GM18526 (cell line): ENCODE results near the gene SH3BP1.

Experiments
- POLR2A ChIP-seq: IDR thresholded peaks from 3 replicates; pipeline ENCODE4 v1.6.1; 2011; ENCODE audit not compliant: insufficient read length; ENCODE audit errors: extremely low read depth

Gene SH3BP1

DNA sequence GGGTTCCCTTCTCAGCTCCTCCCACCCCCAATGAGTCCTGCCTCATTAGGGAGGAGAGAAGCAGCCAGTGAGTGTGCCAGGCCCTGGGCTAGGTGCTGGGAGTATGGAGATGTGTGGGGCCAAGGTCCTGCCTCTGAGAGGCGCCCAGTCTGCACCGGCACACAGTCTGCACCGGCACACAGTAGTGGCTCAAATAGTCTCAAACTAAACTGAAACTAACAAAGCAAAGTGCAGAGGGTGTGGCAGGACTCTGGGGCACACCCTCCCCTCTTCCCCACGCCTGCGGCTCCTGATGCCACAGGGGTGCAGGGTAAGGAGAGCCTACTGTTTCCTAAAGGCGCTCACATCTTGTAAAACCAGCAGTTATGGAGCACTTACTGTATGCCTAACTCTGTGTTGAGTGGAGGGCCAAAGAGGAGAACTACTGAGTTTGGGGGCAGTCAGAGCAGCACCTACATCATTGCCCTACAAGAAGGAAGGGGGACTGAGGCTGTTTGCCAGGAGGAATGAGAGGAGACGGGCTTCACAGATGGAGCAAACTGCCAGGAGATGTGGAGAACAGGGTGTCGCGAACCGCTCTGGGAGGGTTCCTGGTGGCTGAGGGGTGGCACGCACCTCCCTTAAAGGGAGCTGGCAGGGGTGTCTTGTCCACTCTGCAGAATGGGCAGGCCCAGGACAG is 939 bp upstream of the SH3BP1 start:
- no peak for TF ChIP-seq POLR2A

DNA sequence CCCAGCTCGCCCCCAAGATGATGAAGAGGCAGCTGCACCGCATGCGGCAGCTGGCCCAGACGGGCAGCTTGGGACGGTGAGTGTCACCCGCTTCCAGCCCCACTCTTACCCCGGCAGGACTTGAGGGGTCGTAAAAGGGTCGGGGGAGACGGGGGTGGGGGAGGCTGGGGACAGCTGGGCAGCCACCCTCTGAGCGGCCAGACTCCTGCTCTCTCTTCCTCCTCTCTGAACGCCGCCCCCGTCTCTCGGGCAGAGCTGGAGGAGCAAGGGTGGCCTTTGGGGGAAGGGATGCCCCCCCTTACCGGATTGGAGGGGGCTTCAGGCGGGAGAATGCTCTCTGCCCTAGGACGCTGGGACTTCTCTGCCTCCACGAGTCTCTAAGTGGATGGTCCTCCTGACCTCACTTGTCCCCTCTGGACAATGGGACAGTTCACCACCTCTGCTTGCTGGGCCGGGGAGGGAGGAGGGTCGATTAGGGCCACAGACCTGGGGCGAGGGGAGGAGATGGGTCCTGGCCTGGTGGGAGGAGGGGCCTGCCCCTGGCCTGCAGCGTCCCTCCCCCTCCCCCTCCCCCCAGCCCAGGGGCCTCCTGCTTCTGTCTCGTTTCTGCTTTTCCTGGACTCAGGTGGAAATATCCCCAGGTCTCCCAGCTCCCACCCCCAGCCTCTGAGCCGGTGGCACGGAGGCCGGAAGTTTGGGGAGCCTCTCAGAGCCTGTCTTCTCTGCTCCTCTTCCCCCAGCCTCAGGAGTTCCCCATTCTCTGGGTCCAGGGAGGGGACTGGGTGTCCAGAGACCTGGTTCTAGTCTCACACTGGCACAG is 512 bp downstream of the SH3BP1 start:
- no peak for TF ChIP-seq POLR2A

DNA sequence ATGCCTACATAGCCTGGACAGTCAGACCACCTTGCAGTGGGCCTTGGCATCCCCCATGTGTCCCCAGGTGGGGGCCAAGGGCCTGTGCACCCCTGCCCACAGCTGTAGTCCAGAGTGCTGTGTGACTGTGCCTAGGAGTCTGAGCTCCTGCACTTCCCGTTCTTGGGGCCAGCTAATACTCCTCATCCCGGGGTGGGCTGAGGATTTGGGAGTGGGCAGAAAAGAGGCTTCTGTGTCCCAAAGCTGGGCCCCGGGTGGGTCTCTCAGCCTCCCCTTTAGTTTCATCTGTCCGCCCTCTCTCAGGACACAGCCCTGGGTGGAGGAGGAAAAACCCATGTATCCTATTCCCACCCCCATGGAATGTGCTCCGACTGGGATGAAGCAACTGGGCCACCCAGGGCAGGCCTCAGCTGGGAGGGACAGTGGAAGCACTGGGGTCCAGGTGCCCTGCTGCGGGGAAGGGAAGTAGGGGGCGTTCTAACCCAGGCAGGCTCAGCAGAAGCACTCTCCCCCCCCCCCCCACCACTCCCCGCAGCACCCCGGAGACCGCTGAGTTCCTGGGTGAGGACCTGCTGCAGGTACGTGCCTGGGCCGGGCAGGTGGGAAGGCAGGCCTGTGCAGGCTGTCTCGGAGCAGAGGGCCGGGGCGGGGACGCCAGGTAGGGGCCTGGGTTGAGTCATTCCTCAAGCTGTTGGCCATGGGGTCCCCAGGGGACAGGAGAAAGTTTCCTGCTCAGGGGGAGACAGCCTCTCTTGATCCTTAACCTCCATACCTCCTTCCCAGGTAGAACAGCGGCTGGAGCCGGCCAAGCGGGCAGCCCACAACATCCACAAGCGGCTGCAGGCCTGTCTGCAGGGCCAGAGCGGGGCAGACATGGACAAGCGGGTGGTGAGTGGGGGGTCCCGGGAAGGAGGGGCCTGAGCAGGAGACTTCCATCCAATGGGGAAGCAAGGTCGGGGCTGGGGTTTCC is 1.4 kb downstream of the SH3BP1 start:
- no peak for TF ChIP-seq POLR2A

DNA sequence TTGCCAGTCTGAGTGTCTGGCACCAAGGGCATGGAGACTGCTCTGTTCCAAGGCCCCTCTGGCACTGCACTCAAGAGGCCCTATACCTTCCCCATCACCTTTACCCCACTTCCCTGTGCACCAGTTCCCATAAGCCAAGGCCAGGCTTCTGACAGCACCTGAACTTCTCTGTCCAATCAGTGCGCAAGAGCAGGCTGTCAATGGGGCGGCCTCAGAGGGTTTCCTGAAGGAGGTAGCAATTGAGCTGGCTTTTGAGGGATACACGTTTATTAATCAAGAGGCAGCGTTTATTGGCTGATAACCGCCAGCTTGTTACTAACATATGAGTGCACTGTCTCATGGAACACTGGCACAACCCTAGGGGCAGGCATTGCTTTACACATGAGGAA is 2.1 kb downstream of the SH3BP1 start:
- TF ChIP-seq POLR2A = no peak

DNA sequence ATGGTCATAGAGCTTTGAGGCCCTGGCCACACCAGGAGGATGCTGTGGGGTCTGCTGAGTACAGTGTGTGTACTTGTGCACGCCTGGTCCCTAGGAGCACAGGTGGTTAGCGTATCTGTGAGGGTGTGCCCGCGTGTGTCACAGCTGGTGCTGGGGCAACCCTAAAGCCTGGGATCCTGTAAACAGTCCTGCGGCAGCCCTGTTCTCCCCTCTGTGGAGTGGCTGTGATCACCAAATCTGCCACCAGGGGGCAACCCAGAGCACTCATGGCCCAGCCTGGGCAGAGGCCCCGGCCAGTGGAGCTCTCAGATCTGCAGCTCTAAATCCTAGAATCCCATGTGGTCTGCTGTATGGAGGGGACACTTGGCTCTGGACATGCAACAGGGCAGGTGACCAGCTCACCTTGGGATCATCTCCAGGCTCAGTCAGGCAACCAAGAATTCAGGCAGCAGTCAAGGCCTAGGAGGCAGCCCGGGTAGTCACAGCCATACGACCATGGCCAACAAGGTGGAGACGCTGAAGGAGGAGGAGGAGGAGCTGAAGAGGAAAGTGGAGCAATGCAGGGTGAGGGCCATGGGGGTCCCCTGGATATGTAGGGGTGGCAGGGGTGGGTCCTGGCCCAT is 3.9 kb downstream of the SH3BP1 start:
- no peak for TF ChIP-seq POLR2A

DNA sequence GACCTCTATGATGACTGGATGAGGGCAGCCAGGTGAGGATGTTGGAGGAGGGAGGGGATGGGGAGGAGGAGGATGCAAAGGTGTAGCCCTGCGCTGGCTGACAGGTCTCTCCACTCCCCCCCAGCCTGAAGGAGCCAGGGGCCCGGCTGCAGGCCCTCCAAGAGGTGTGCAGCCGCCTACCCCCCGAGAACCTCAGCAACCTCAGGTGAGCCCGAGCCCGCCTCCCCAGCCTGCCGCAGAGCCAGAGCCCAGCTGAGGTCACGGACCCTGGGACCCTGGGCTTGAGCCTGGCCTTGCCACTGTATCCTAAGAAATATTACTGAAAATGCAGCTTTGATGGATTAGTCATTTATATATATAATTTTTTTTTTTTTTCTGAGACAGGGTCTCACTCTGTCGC is 7.8 kb downstream of the SH3BP1 start:
- TF ChIP-seq POLR2A = no peak

DNA sequence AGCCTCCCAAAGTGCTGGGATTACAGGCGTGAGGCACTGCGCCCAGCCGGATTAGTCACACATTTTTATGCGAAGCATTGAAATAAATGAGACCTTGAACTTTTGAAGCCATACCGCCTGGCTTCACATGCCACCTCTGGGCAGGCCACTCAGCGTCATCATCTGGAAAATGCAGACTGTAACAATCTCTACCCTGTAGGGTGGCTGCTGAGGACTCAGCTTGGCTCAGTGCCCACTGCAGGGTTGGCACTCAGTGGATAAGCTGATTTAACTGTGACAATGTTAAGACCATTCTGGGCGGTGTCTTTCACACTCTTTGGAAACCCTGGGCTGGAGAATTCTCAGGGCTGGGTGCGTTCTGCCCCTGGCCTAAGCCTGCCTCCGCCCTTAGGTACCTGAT is 8.5 kb downstream of the SH3BP1 start:
- no peak for TF ChIP-seq POLR2A

DNA sequence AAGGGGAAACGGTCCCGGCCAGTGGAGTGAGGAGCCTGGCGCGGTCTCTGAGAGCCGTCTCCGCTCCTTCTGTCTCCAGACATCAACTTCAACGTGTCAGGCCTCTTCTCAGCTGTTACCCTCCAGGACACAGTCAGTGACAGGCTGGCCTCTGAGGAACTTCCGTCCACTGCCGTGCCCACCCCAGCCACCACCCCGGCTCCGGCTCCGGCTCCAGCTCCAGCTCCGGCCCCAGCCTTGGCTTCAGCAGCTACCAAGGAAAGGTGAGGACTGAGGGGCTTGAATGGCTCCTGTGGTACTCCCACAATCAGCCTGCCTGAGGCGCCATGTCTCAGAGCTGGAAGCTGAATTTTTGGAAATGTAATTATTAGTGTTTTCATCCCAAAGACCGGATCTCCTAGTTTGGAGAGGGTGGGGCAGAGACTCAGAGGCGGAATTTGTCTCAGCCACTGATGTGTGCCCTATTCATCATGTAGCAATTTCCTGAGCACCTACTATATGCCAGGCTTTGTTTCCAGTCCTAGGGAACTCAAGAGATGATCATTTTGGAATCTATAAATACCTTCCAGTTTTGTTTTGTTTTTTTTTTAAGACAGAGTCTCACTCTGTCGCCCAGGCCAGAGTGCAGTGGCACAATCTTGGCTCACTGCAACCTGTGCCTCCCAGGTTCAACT is 11.1 kb downstream of the SH3BP1 start:
- TF ChIP-seq POLR2A = no peak

DNA sequence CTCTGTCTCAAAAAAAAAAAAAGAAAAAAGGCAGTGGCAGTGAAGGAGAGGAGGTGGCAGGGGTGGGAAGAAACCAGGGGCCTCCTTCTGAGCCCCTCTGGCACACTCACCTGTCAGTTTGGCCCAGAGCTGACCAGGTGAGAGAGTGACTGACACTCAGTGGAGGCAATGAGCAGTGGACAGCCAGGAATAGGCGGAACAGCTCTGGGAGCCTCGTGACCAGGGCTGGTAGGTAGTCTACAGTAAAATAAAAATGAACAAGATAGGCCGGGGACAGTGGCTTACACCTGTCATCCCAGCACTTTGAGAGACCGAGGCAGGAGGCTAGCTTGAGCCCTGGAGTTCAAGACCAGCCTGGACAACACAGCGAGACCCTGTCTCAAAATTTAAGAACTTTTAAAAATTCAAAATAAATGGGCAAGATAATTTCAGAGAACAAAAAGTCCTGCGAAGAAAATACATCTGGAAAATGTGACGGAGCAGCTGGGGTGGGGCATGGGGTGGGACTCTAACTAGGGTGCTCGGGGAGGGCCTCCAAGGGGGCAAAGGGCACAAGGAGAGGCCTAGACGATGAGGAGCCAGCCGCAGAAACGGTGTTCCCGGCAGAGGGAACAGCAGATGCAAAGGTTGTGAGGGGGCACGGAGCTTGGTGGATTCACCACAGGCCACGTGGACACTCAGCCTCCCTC is 15.2 kb downstream of the SH3BP1 start:
- no peak for TF ChIP-seq POLR2A

DNA sequence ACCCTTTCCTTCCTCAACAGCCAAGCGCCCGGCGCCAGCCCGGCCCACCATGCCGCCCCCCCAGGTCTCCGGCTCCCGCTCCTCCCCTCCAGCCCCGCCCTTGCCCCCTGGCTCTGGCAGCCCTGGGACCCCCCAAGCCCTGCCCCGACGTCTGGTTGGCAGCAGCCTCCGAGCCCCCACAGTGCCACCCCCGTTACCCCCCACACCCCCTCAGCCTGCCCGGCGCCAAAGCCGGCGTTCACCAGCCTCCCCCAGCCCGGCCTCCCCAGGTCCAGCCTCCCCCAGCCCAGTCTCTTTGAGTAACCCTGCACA is 15.7 kb downstream of the SH3BP1 start:
- no peak for TF ChIP-seq POLR2A

DNA sequence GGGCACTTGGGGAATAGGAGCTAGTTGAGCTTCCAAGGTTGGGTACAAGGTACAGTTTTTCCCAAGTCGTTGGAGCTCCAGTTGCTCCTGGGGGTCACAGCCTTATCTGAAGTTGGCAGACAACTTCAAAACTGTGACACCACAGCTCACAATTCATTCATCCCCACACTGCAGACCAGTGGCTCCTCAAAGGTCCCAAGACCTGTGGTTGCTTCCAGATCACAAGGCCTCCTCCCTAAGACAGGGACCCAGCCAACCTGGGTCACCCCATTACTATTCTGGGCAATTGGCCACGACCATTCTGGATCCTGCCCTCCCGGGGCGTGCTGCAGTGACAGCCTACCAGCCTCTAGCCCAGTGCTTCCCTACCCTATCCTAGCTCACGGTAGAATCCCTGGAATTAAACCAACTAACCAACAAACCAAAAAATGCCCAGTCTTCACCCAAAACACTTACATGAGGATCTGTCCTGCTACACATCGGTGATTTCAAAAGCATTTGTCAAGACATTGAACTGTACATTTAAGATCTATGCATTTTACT is 18.2 kb downstream of the SH3BP1 start:
- TF ChIP-seq POLR2A = no peak

DNA sequence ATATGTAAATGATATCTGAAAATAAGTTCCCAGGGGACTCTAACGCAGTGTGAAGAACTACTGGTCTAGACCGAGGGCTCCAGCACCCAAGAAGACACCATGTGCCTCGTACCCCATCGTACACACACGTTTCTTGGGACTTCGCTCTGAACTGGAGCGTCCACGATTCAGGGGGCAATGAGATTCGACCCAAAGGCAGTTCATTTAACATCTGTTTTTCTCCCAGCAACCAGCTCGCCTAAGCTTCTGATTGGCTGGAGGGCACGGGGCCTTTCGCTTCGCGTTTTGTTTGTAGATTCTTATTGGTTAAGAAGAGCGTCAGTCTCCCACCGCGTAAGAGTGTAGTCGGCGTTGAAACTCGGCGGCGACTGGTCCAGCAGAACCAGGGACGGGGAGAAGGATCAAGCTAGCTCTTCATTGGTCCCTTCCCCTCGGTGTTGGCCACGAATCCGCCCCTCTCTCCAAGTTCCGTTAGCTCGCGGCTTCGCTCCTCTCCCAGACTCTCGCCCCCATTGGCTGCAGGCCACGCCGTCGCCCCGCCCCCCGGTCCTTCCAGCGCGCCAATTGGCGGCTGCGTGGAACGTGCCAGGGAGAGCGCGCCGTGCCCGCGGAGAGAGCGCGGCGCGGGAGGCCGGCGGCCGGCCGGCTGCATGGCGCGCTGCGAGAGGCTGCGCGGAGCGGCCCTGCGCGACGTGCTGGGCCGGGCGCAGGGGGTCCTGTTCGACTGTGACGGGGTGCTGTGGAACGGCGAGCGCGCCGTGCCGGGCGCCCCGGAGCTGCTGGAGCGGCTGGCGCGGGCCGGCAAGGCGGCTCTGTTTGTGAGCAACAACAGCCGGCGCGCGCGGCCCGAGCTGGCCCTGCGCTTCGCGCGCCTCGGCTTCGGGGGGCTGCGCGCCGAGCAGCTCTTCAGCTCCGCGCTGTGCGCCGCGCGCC is 18.9 kb downstream of the SH3BP1 start, which contains the start of gene PDXP:
TSS of gene PDXP (plus strand) at position 591 of the 933 bp plus-strand sequence. CDS start at position 651, 60 bp downstream.
- peak; percentile 88 for TF ChIP-seq POLR2A

DNA sequence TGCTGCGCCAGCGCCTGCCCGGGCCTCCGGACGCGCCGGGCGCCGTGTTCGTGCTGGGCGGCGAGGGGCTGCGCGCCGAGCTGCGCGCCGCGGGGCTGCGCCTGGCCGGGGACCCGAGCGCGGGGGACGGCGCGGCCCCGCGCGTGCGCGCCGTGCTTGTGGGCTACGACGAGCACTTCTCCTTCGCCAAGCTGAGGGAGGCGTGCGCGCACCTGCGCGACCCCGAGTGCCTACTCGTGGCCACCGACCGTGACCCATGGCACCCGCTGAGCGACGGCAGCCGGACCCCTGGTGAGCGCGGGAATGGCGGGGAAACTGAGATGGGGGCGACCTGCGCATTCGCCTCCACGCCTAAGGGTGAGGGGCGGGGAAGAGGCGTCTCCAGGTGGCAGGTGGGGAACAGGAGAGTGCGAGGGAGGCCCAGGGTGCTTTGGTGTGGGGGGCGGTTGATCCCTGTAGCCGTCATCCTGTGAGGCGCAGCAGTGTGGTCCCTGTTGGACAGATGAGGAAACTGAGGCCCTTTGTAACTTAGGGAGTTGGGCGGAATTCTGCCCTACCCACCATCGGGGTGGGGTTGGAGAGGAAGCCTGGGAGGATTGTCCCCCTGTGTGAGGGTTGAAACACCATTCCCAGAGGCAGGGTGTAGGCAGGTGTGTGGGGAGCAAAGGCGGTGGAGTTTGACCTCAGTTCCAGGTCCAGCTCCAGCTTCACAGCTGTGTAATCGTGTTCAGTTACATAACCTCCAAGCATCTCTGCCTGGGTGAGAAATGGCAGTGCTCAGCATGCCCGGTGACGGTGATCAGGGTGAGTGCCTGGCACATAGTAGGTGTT is 19.8 kb downstream of the SH3BP1 start:
- no peak for TF ChIP-seq POLR2A
